B cell (primary cell): ENCODE data around the gene TOB2.

Experiments used
- CTCF ChIP-seq: fragments of 200-600 bp; IDR thresholded peaks from one replicate; pipeline ENCODE4 v1.8.0; 2022; ENCODE audit warnings: antibody characterized with exemption, mild to moderate bottlenecking
- EZH2 ChIP-seq: IDR thresholded peaks from 2 replicates; pipeline ENCODE4 v1.6.1; 2012; ENCODE audit warnings: borderline replicate concordance, low read depth, mild to moderate bottlenecking, moderate library complexity, low read length; ENCODE audit not compliant: insufficient read depth, poor library complexity, severe bottlenecking

GRCh38 chr22:41479671-41480396, 33.2 kb upstream of the TOB2 start:
- TF ChIP-seq CTCF (no peak), EZH2 (no peak)
